Caco-2 (cell line): ENCODE measurements around the gene CAMSAP3. TPM values are rescaled to one million over a fixed set of nuclear protein-coding genes. Genes with fewer than 3 reads are reported as not detected.
"Not testable (repeated sequence)": the region's sequence is repeated elsewhere in the genome, so short reads cannot be mapped to it uniquely, and the experiment has no call there.

Source experiments
- BruUV-seq: library from RNA; stranded (reverse); fragments of 400-500 nt; replicated peaks from 2 replicates; lab custom pipeline; 2021; lab: Mats Ljungman, UMichigan
- CTCF ChIA-PET: fragments of 300-600 bp; sonication (Branson Sonifier 250); formaldehyde crosslinking; loops from one replicate; lab custom pipeline; 2022; ENCODE audit warnings: antibody characterized with exemption; lab: Charles Lee
- POLR2A ChIA-PET: fragments of 300-600 bp; sonication (Branson Sonifier 250); formaldehyde crosslinking; loops from one replicate; lab custom pipeline; 2022; ENCODE audit warnings: antibody characterized with exemption; lab: Charles Lee
- DNase-seq, 2 experiments: peaks; one replicate each; pipeline versions ENCODE4 v3.0.0 to v3.0.0-alpha.2; 2020 to 2022
- H3K27me3 ChIP-seq: replicated peaks from 2 replicates; pipeline ENCODE4 v1.6.0; 2011; ENCODE audit warnings: low read length; ENCODE audit not compliant: control insufficient read depth, insufficient read depth
- H3K36me3 ChIP-seq: 2 replicates; pipeline ENCODE4 v1.5.1; 2011; ENCODE audit warnings: low read length; ENCODE audit not compliant: control insufficient read depth, insufficient read depth
- H3K4me1 ChIP-seq: fragments of 250-450 bp; sonication (Bioruptor Pico); 2 replicates; pipeline ENCODE4 v1.5.1; 2020; ENCODE audit warnings: mild to moderate bottlenecking
- H3K4me3 ChIP-seq: 2 replicates; pipeline ENCODE4 v1.5.1; 2011; ENCODE audit warnings: low read depth, mild to moderate bottlenecking, control low read depth, low read length
- H3K9me3 ChIP-seq: fragments of 250-450 bp; sonication (Bioruptor Pico); 2 replicates; pipeline ENCODE4 v1.5.1; 2020; ENCODE audit warnings: mild to moderate bottlenecking, moderate library complexity
- H3K27ac Mint-ChIP-seq: one replicate; pipeline ENCODE4 v1.8.0; 2022; ENCODE audit warnings: mixed read lengths; ENCODE audit not compliant: unreplicated experiment
- H3K27me3 Mint-ChIP-seq: one replicate; pipeline ENCODE4 v1.8.0; 2022; ENCODE audit warnings: mixed read lengths; ENCODE audit not compliant: insufficient read depth, unreplicated experiment
- H3K36me3 Mint-ChIP-seq: one replicate; pipeline ENCODE4 v1.8.0; 2022; ENCODE audit warnings: mild to moderate bottlenecking, mixed read lengths; ENCODE audit not compliant: insufficient read depth, unreplicated experiment
- H3K4me1 Mint-ChIP-seq: one replicate; pipeline ENCODE4 v1.8.0; 2022; ENCODE audit warnings: low read depth, mixed read lengths; ENCODE audit not compliant: unreplicated experiment
- H3K4me3 Mint-ChIP-seq: one replicate; pipeline ENCODE4 v1.8.0; 2022; ENCODE audit warnings: mild to moderate bottlenecking, moderate library complexity, mixed read lengths; ENCODE audit not compliant: unreplicated experiment
- H3K9me3 Mint-ChIP-seq: one replicate; pipeline ENCODE4 v1.8.0; 2022; ENCODE audit warnings: mixed read lengths; ENCODE audit not compliant: unreplicated experiment
- CTCF ChIP-seq, 2 experiments: fragments of 200-600 bp in 1 of 2; IDR thresholded peaks; 1 replicate in 1 of 2; 2 replicates in 1 of 2; pipeline versions ENCODE4 v1.5.1 to v1.8.0; 2011 to 2022; ENCODE audit warnings: antibody characterized with exemption in 1 of 2, control low read depth in 1 of 2, inconsistent platforms in 1 of 2, low read depth in 1 of 2, low read length in 1 of 2, mild to moderate bottlenecking in 1 of 2, moderate library complexity in 1 of 2; ENCODE audit not compliant: insufficient read depth in 1 of 2, severe bottlenecking in 1 of 2, unreplicated experiment in 1 of 2
- intact Hi-C: fragments of 100-400 bp; cut with micrococcal nuclease; formaldehyde crosslinking; loops from one replicate; pipeline ENCODE4 v1.10.0; 2022; ENCODE audit not compliant: unreplicated experiment
- total RNA-seq: library from RNA; stranded (reverse); gene quantifications from 2 replicates; pipeline ENCODE4 v1.2.3, GENCODE V29; 2022

Gene CAMSAP3
- total RNA-seq, 1 experiment from 2014 or later: 60.5 TPM

- POLR2A ChIA-PET: no interaction called here
- Mint-ChIP-seq H3K4me1 (no peaks in the 10 kb centered on the region), H3K4me3 (no peak overlapping the region), H3K27me3 (peaks cover 2% of the 10 kb centered on the region), H3K36me3 (no peaks in the 10 kb centered on the region), H3K9me3 (no peaks in the 10 kb centered on the region), H3K27ac (no peak overlapping the region)
- TF ChIP-seq CTCF (IDR thresholded peaks at IDR 0.05; ENCODE audit: insufficient read depth in 1 of 2, low read depth in 1 of 2, low read length in 1 of 2, severe bottlenecking in 1 of 2, unreplicated experiment in 1 of 2): no peak
- H3K4me3 ChIP-seq: no peak overlapping the region
- CTCF ChIA-PET: interaction anchor here (1.1 kb wide), 1 partner anchor 110 kb away, joined by 3 read pairs; the partner anchor contains the start of gene TRAPPC5
- intact Hi-C loops: no loop called here
- no peak for DNase-seq
- no peaks in the 10 kb centered on the region for H3K4me1 ChIP-seq
- H3K36me3 ChIP-seq: no peaks in the 10 kb centered on the region
- BruUV-seq: no TSS peak
- H3K9me3 ChIP-seq: no peaks in the 10 kb centered on the region
- H3K27me3 ChIP-seq: no peaks in the 10 kb centered on the region
Measured at GRCh38 chr19:7570761-7571160, 24.9 kb upstream of the CAMSAP3 start.

GRCh38 chr19:7575434-7576040, 20.1 kb upstream of the CAMSAP3 start:
- no TSS peak for BruUV-seq
- ChIA-PET POLR2A (no interaction called here), CTCF (no interaction called here)
- Mint-ChIP-seq H3K4me3 (no peak overlapping the region), H3K4me1 (no peaks in the 10 kb centered on the region), H3K36me3 (no peaks in the 10 kb centered on the region), H3K27ac (no peak overlapping the region), H3K9me3 (no peaks in the 10 kb centered on the region), H3K27me3 (peaks cover 11% of the 10 kb centered on the region)
- Histone ChIP-seq H3K4me3 (no peak overlapping the region), H3K4me1 (no peaks in the 10 kb centered on the region), H3K36me3 (no peaks in the 10 kb centered on the region), H3K27me3 (no peaks in the 10 kb centered on the region), H3K9me3 (no peaks in the 10 kb centered on the region)
- TF ChIP-seq CTCF (IDR thresholded peaks at IDR 0.05; ENCODE audit: insufficient read depth in 1 of 2, low read depth in 1 of 2, low read length in 1 of 2, severe bottlenecking in 1 of 2, unreplicated experiment in 1 of 2): no peak
- intact Hi-C loops: no loop called here
- DNase-seq: peak in 1 of 2 experiments; percentile 30

GRCh38 chr19:7577422-7577821, 18.2 kb upstream of the CAMSAP3 start:
- H3K36me3 ChIP-seq, H3K36me3 Mint-ChIP-seq, H3K4me1 ChIP-seq, H3K4me3 Mint-ChIP-seq, H3K27me3 ChIP-seq, H3K27ac Mint-ChIP-seq, H3K4me3 ChIP-seq, DNase-seq, BruUV-seq, POLR2A ChIA-PET, H3K4me1 Mint-ChIP-seq, intact Hi-C loops, H3K9me3 Mint-ChIP-seq, H3K9me3 ChIP-seq: not testable (repeated sequence)
- H3K27me3 Mint-ChIP-seq: peaks cover 11% of the 10 kb centered on the region
- CTCF ChIA-PET: interaction anchor here (1.1 kb wide), 1 partner anchor 9 kb away, joined by 4 read pairs; no protein-coding TSS in a partner anchor
